Breast epithelium (tissue), 4 donors: ENCODE measurements around the gene TENM3. TPM values are rescaled to one million over a fixed set of nuclear protein-coding genes. Genes with fewer than 3 reads are reported as not detected.
A peak's percentile ranks its signal among the peaks of the same experiment; 100 is the strongest.

Source experiments
- DNase-seq, 2 donors: peaks; one replicate each; pipeline ENCODE4 v3.0.0-alpha.2; 2019; ENCODE audit warnings: low spot score in 2 of 2
- H3K27ac ChIP-seq, 2 donors: fragments of 200-600 bp; sonication (generic) in 1 of 2; one replicate each; pipeline ENCODE4 v1.5.1; 2016 to 2019; ENCODE audit warnings: mild to moderate bottlenecking in 1 of 2
- H3K27me3 ChIP-seq, 2 donors: fragments of 200-600 bp; sonication (generic) in 1 of 2; one replicate each; pipeline versions ENCODE4 v1.5.1 to v1.6.0; 2017 to 2019; ENCODE audit warnings: control low read depth in 1 of 2, mild to moderate bottlenecking in 1 of 2
- H3K36me3 ChIP-seq: fragments of 200-600 bp; one replicate; pipeline ENCODE4 v1.5.1; 2019
- H3K4me1 ChIP-seq, 2 donors: fragments of 200-600 bp; sonication (generic); one replicate each; pipeline ENCODE4 v1.5.1; 2016 to 2019; ENCODE audit warnings: control low read depth in 1 of 2
- H3K4me3 ChIP-seq, 3 donors: fragments of 200-600 bp; sonication (generic); 1 replicate in 2 of 3; 2 replicates in 1 of 3; pipeline ENCODE4 v1.5.1; 2016 to 2019; ENCODE audit warnings: mild to moderate bottlenecking in 3 of 3, moderate library complexity in 2 of 3
- H3K9me3 ChIP-seq, 2 donors: fragments of 200-600 bp; sonication (generic) in 1 of 2; one replicate each; pipeline ENCODE4 v1.5.1; 2016 to 2019; ENCODE audit warnings: control low read depth in 1 of 2
- POLR2A ChIP-seq: fragments of 450-650 bp; IDR thresholded peaks from one replicate; pipeline ENCODE4 v1.6.1; 2016; ENCODE audit warnings: antibody characterized with exemption, mild to moderate bottlenecking, moderate library complexity
- POLR2AphosphoS5 ChIP-seq, 3 donors: sonication (generic); formaldehyde crosslinking; IDR thresholded peaks; one replicate each; pipeline ENCODE4 v1.6.1; 2017; ENCODE audit warnings: antibody characterized with exemption in 3 of 3
- intact Hi-C: fragments of 100-400 bp; cut with DNase I; formaldehyde crosslinking; loops from one replicate; pipeline ENCODE4 v1.15.1; 2023; ENCODE audit warnings: low total_unique reads
- total RNA-seq, 3 donors: library from RNA; depleted of rRNA; stranded (reverse); fragments of >200 nt; gene quantifications; one replicate each; pipeline ENCODE4 v1.1.0, GENCODE V29; 2016
- TF ChIP-seq, protein P1 (sequence below), 3 donors: fragments of 450-650 bp; IDR thresholded peaks; one replicate each; pipeline ENCODE4 v1.5.1; 2016 to 2017; ENCODE audit warnings: antibody characterized with exemption in 3 of 3, mild to moderate bottlenecking in 3 of 3, moderate library complexity in 3 of 3

The TENM3 gene
- total RNA-seq, 3 donors from 2014 or later: 4.6 to 30.6 (median 8.8) TPM

DNA sequence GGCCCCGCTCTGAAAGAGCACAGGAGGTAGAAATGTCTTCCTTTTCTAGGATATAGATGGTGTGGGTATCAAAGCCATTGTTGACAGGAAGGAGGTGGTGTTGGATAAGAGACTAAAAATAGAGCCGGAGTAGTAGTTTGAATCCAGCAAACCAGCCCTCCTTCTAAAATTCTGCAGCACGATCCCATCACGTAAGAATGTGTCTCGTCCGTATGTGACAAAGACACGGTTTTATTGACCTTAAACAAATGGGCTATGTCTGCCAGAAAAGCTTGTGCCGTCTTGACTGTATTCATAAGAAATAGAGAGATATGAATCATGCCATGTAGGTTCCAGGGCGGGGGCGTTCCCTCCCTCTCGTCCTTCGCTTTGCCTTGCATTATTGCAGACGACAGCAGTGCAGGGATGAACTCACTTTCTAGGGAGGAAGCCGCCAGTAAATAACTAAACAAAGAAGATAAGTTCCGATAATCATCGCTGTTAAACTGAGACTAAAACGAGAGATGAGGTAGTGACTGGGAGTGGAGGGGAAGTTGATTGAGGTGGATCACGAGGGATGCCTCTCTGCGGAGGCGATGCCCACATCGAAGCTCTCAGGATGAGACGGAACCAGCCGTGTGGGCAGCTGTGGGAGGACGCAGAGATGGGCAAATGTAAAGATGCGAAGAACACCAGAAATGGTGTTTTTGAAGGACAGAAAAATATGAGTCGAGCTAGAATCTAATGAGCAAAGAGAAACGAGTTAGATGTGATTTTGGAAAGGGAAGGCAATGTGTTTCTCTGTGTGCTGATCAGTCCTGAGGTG lies 3.4 kb downstream of the TENM3 start:
- intact Hi-C loops: no loop called here
- Histone ChIP-seq H3K27ac (no peak overlapping the region), H3K27me3 (peaks cover 0 to 5% of the 10 kb centered on the region in 2 donors), H3K9me3 (no peaks in the 10 kb centered on the region), H3K36me3 (no peaks in the 10 kb centered on the region), H3K4me3 (peak overlapping the region in 2 of 3 donors; percentile 18 to 32), H3K4me1 (no peaks in the 10 kb centered on the region)
- DNase-seq: no peak
- no peak for TF ChIP-seq POLR2AphosphoS5 (IDR thresholded peaks at IDR 0.05)
- TF ChIP-seq, protein P1, sequence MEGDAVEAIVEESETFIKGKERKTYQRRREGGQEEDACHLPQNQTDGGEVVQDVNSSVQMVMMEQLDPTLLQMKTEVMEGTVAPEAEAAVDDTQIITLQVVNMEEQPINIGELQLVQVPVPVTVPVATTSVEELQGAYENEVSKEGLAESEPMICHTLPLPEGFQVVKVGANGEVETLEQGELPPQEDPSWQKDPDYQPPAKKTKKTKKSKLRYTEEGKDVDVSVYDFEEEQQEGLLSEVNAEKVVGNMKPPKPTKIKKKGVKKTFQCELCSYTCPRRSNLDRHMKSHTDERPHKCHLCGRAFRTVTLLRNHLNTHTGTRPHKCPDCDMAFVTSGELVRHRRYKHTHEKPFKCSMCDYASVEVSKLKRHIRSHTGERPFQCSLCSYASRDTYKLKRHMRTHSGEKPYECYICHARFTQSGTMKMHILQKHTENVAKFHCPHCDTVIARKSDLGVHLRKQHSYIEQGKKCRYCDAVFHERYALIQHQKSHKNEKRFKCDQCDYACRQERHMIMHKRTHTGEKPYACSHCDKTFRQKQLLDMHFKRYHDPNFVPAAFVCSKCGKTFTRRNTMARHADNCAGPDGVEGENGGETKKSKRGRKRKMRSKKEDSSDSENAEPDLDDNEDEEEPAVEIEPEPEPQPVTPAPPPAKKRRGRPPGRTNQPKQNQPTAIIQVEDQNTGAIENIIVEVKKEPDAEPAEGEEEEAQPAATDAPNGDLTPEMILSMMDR (IDR thresholded peaks at IDR 0.05): no peak
- no peak for TF ChIP-seq POLR2A

DNA sequence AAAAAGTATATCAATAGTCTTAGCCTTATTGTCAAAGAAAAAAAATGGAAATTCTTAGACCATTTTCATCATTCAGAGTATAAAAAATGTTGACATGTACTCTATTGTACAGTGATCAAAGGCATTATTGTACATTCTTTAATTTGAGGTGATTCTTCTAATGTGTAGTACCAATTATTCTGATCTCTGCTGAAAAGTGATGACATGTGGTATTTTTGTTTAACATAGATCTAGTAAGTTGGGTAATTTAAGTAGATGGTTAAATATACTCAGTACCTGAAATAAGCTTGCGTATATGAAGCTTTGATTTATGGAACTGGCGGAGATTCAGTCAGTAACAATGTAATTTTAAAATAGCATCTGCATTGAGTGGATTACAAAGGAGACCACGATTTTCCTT lies 5.1 kb downstream of the TENM3 start:
- intact Hi-C loops: no loop called here
- H3K9me3 ChIP-seq: no peaks in the 10 kb centered on the region

DNA sequence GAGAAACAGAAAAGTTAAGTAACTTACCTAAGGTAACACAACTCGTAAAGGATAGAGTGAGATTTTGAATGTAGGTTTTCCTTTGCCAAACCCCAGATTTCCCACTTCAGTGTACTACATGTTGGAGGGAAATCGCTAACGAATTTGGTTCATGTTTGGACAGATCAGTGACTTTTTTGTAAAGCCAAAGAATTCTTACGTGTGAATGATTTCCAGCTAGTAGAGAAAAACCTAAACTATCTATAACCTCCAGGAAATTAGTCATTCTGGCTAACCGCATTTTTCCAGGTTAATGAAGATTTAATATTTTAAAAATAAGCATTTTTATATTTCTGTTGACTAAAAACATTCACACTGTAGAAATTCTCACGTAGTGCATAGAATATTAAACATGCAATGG lies 7.2 kb downstream of the TENM3 start:
- intact Hi-C loops: no loop called here
- H3K4me1 ChIP-seq: no peaks in the 10 kb centered on the region
- H3K27ac ChIP-seq: no peak overlapping the region
- DNase-seq: no peak
- TF ChIP-seq POLR2AphosphoS5 (IDR thresholded peaks at IDR 0.05): no peak
- no peak for TF ChIP-seq POLR2A
- TF ChIP-seq, protein P1 (IDR thresholded peaks at IDR 0.05): no peak
- peaks cover 0 to 5% of the 10 kb centered on the region in 2 donors for H3K27me3 ChIP-seq
- no peaks in the 10 kb centered on the region for H3K36me3 ChIP-seq
- H3K9me3 ChIP-seq: no peaks in the 10 kb centered on the region
- no peak overlapping the region for H3K4me3 ChIP-seq

More for the DNA sequence above, 5.1 kb downstream of the TENM3 start:
- H3K4me1 ChIP-seq: no peaks in the 10 kb centered on the region
- no peak for DNase-seq
- H3K36me3 ChIP-seq: no peaks in the 10 kb centered on the region
- H3K4me3 ChIP-seq: no peak overlapping the region
- no peak overlapping the region for H3K27ac ChIP-seq
- H3K27me3 ChIP-seq: peaks cover 0 to 5% of the 10 kb centered on the region in 2 donors
- TF ChIP-seq, protein P1 (IDR thresholded peaks at IDR 0.05): no peak
- TF ChIP-seq POLR2A (no peak), POLR2AphosphoS5 (IDR thresholded peaks at IDR 0.05) (no peak)

DNA sequence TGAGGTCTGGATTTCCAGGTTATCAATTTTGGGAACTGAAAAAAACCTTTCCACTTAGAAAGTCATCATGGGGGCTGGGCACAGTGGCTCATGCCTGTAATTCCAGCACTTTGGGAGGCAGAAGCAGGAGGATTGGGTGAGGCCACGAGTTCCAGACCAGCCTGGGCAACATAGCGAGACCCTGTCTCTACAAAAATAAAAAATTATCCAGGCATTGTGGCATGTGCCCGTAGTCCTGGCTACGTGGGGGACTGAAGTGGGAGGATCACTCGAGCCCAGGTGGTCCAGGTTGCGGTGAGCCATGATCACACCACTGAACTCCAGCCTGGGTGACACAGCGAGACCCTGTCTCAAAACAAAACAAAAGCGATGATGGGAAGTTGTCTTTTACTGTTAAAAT lies 7.9 kb downstream of the TENM3 start:
- Histone ChIP-seq H3K27me3 (peaks cover 0 to 5% of the 10 kb centered on the region in 2 donors), H3K9me3 (no peaks in the 10 kb centered on the region), H3K36me3 (no peaks in the 10 kb centered on the region), H3K4me1 (no peaks in the 10 kb centered on the region), H3K4me3 (no peak overlapping the region), H3K27ac (no peak overlapping the region)
- TF ChIP-seq POLR2A (no peak), POLR2AphosphoS5 (IDR thresholded peaks at IDR 0.05) (no peak)
- TF ChIP-seq, protein P1 (IDR thresholded peaks at IDR 0.05): no peak
- intact Hi-C loops: no loop called here
- DNase-seq: no peak

DNA sequence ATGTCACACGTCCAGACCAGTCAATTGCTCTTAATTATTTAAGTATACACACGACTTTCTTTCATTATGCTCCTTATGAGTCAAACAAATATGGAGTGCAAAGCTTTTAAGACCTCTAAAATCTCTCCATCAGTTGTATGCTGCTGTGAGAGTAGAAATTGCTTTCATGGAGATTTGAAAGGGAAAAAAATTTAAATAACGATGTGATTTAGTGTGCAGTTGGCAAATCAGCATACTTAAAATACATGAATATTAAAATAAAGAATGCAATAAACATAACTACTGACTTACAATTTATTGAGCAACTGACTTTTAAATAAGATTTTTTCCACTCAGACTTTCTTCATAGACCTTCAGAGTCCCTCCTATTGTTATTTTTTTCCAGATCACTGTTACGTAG lies 9.0 kb downstream of the TENM3 start:
- Histone ChIP-seq H3K27ac (no peak overlapping the region), H3K9me3 (peaks cover 0 to 1% of the 10 kb centered on the region in 2 donors), H3K4me3 (no peak overlapping the region), H3K4me1 (no peaks in the 10 kb centered on the region), H3K27me3 (peaks cover 0 to 5% of the 10 kb centered on the region in 2 donors), H3K36me3 (no peaks in the 10 kb centered on the region)
- TF ChIP-seq POLR2A: no peak
- no peak for TF ChIP-seq POLR2AphosphoS5 (IDR thresholded peaks at IDR 0.05)
- TF ChIP-seq, protein P1 (IDR thresholded peaks at IDR 0.05): no peak
- DNase-seq: no peak
- intact Hi-C loops: no loop called here
